ENCODE data around the gene ANXA2R.

DNA sequence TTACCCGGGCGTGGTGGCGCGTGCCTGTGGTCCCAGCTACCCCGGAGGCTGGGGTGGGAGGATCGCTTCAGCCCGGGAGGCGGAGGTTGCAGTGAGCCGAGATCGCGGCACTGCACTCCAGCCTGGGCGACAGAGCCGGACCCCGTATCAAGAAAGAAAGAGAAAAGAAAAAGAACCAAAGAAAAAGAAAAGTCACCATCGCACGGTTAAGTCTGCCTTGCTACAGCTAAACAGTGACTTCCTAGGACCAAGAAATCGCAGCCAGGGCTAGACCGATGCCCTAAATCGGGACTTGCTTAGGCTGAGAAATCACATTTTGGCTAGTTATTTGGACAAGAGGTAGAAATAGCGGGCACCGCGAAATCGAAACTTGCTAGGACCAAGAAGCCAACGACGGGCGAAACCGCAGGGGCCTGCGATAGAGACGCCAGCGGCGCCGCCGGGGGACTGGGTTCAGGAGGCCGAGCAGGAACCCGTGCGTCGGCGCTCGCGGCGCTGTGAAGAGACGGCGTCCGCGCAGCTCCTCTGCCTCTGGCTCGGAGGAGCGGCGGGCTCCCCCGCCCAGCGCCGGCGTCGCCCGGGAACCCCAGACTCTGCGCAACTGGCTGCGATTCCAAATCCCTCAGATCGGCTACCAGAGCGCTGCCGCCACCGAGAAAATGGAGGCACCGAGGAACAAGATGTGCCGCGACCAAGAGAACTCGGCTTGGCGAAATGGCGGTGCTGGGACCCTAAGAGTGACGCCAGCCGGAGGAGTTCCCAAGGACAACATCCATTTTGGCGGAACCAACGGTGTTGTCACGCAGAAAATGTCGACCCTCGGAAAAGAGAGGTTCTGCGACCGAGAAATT, 26.1 kb upstream of the ANXA2R start:
- TF ChIP-seq SP1 (CRISPR knock-in tag; conservative IDR thresholded peaks at IDR 0.05), result no peak
- TF ChIP-seq ZNF532 (CRISPR knock-in tag; IDR thresholded peaks at IDR 0.05; ENCODE audit: borderline replicate concordance), result no peak
- TF ChIP-seq, protein P1, sequence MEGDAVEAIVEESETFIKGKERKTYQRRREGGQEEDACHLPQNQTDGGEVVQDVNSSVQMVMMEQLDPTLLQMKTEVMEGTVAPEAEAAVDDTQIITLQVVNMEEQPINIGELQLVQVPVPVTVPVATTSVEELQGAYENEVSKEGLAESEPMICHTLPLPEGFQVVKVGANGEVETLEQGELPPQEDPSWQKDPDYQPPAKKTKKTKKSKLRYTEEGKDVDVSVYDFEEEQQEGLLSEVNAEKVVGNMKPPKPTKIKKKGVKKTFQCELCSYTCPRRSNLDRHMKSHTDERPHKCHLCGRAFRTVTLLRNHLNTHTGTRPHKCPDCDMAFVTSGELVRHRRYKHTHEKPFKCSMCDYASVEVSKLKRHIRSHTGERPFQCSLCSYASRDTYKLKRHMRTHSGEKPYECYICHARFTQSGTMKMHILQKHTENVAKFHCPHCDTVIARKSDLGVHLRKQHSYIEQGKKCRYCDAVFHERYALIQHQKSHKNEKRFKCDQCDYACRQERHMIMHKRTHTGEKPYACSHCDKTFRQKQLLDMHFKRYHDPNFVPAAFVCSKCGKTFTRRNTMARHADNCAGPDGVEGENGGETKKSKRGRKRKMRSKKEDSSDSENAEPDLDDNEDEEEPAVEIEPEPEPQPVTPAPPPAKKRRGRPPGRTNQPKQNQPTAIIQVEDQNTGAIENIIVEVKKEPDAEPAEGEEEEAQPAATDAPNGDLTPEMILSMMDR (IDR thresholded peaks at IDR 0.05), result no peak
- no peak for TF ChIP-seq NR3C1 (CRISPR knock-in tag; conservative IDR thresholded peaks at IDR 0.05; ENCODE audit: low read depth)
